HepG2 (cell line): Measurements from ENCODE around the gene NCAPD2. TPM values are rescaled to one million over a fixed set of nuclear protein-coding genes. Genes with fewer than 3 reads are reported as not detected.

Experiments used
- ATAD3A ChIP-seq: sonication (generic); formaldehyde crosslinking; IDR thresholded peaks from 2 replicates; pipeline ENCODE4 v1.4.0; 2020; ENCODE audit warnings: missing genetic modification reagents
- CERS6 ChIP-seq: sonication (generic); formaldehyde crosslinking; IDR thresholded peaks from 2 replicates; pipeline ENCODE4 v1.5.0; 2020; ENCODE audit warnings: missing genetic modification reagents
- E2F1 ChIP-seq: sonication (generic); formaldehyde crosslinking; IDR thresholded peaks from 2 replicates; pipeline ENCODE4 v1.5.0; 2020; ENCODE audit warnings: missing genetic modification reagents
- FOSL1 ChIP-seq: sonication (generic); formaldehyde crosslinking; IDR thresholded peaks from 2 replicates; pipeline ENCODE4 v1.9.0; 2021; ENCODE audit warnings: missing genetic modification reagents, borderline replicate concordance
- HMGXB4 ChIP-seq, 2 experiments: sonication (generic) in 1 of 2; formaldehyde crosslinking in 1 of 2; IDR thresholded peaks; 2 replicates each; pipeline versions ENCODE4 v1.4.0 to v1.6.1; 2018 to 2020; ENCODE audit warnings: missing genetic modification reagents in 2 of 2, borderline replicate concordance in 1 of 2, low read depth in 1 of 2, mild to moderate bottlenecking in 1 of 2, missing biosample characterization in 1 of 2
- KIAA2018 ChIP-seq: sonication (generic); formaldehyde crosslinking; IDR thresholded peaks from 2 replicates; pipeline ENCODE4 v1.5.0; 2020; ENCODE audit warnings: mild to moderate bottlenecking, missing genetic modification reagents, borderline replicate concordance
- PAX8 ChIP-seq: sonication (generic); formaldehyde crosslinking; IDR thresholded peaks from 2 replicates; pipeline ENCODE4 v1.8.0; 2022; ENCODE audit warnings: mild to moderate bottlenecking, missing genetic modification reagents, borderline replicate concordance
- PLRG1 ChIP-seq: fragments of 450-650 bp; conservative IDR thresholded peaks from 2 replicates; pipeline ENCODE4 v1.6.1; 2016
- THYN1 ChIP-seq: sonication (generic); formaldehyde crosslinking; IDR thresholded peaks from 2 replicates; pipeline ENCODE4 v1.8.1; 2023; ENCODE audit warnings: low read depth, mild to moderate bottlenecking, moderate library complexity, missing genetic modification reagents, borderline replicate concordance
- ZFP82 ChIP-seq: sonication (generic); formaldehyde crosslinking; IDR thresholded peaks from 2 replicates; pipeline ENCODE4 v1.5.1; 2020; ENCODE audit warnings: mild to moderate bottlenecking, missing genetic modification reagents, borderline replicate concordance
- ZNF17 ChIP-seq: sonication (generic); formaldehyde crosslinking; IDR thresholded peaks from 2 replicates; pipeline ENCODE4 v1.5.0; 2020; ENCODE audit warnings: mild to moderate bottlenecking, missing genetic modification reagents
- ZNF205 ChIP-seq: IDR thresholded peaks from 2 replicates; pipeline ENCODE4 v1.6.1; 2018; ENCODE audit warnings: missing biosample characterization, missing genetic modification reagents
- ZNF414 ChIP-seq: sonication (generic); formaldehyde crosslinking; IDR thresholded peaks from 2 replicates; pipeline ENCODE4 v1.5.0; 2020; ENCODE audit warnings: missing genetic modification reagents
- ZNF879 ChIP-seq: sonication (generic); formaldehyde crosslinking; IDR thresholded peaks from 2 replicates; pipeline ENCODE4 v1.8.1; 2023; ENCODE audit warnings: missing genetic modification reagents
- polyA plus RNA-seq, 8 experiments: library from polyadenylated mRNA; depleted of rRNA in 3 of 8; stranded (reverse) in 7 of 8; unstranded in 1 of 8; fragments of >200 nt; fragmentation: Illumina TruSeq in 4 of 8; extraction: Trizol in 4 of 8; gene quantifications; 2 replicates each; pipeline versions ENCODE4 v1.2.1 to v1.2.3, GENCODE V29; 2011 to 2016; ENCODE audit warnings: low read depth in 4 of 8, missing spikeins in 1 of 8, mixed read lengths in 1 of 8; ENCODE audit not compliant: insufficient read depth in 1 of 8
- total RNA-seq, 5 experiments: library from RNA; depleted of rRNA; stranded (reverse); fragments of >200 nt; fragmentation: Illumina TruSeq; extraction: Trizol; gene quantifications; 2 replicates each; pipeline ENCODE4 v1.2.3, GENCODE V29; 2016; ENCODE audit warnings: low read depth in 1 of 5

The NCAPD2 gene
- total and polyA plus RNA-seq, 2 of the 13 experiments (the other 11 are each of a cell fraction or from before 2014, with no cell fraction given), result 51.1 to 65.6 TPM

GRCh38 chr12:6554168-6555017 lies 60.5 kb downstream of the NCAPD2 start (continued):
- TF ChIP-seq CERS6 (no peak), ZFP82 (CRISPR knock-in tag) (no peak), E2F1 (no peak), HMGXB4 (CRISPR knock-in tag; IDR thresholded peaks at IDR 0.05; ENCODE audit: borderline replicate concordance in 1 of 2, low read depth in 1 of 2) (peak; percentile 57 to 84; a peak in 3 of 4 replicates), THYN1 (CRISPR knock-in tag) (no peak), PLRG1 (no peak), ZNF879 (CRISPR knock-in tag) (no peak), KIAA2018 (CRISPR knock-in tag) (no peak), ZNF414 (no peak), ZNF205 (CRISPR knock-in tag) (no peak), FOSL1 (CRISPR knock-in tag) (no peak), ZNF17 (CRISPR knock-in tag) (no peak), PAX8 (no peak), ATAD3A (CRISPR knock-in tag) (no peak)
